Measurements from ENCODE around the gene GOLGA3.

GRCh38 chr12:132788375-132789098 is 40.1 kb downstream of the GOLGA3 start:
- TF ChIP-seq CTCF (IDR thresholded peaks at IDR 0.05): no peak
- TF ChIP-seq EZH2 (IDR thresholded peaks at IDR 0.05; ENCODE audit: borderline replicate concordance, insufficient read depth, low read depth, low read length, poor library complexity, severe bottlenecking): no peak

All from B cell (primary cell).